ENCODE data around the gene AGBL4. TPM values are rescaled to one million over a fixed set of nuclear protein-coding genes. Genes with fewer than 3 reads are reported as not detected.
A peak's percentile ranks its signal among the peaks of the same experiment; 100 is the strongest.

AGBL4 gene
- total RNA-seq, 1 donor from 2014 or later, result 0.40 TPM

DNA sequence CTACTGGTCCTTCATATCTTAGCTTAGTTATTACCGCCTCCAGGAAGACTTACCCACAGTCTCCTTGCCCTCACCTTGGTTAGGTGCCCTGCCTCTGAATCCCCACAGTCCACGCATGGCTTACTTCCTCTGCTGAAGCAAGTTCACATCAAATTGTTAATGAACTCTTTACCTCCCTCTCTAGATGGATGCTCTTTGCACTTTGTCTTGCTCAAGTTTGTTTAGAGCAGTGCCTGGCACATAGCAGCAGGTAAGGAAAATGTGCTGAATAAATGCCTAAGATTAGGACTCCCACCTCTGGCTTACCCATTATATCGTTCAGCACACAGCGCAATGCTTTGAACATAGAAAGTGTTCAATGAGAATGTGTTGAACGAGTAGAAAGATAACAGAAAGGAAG is 1337.6 kb downstream of the AGBL4 start:
- DNase-seq (ENCODE audit: low read depth in 2 of 2), result no peak

DNA sequence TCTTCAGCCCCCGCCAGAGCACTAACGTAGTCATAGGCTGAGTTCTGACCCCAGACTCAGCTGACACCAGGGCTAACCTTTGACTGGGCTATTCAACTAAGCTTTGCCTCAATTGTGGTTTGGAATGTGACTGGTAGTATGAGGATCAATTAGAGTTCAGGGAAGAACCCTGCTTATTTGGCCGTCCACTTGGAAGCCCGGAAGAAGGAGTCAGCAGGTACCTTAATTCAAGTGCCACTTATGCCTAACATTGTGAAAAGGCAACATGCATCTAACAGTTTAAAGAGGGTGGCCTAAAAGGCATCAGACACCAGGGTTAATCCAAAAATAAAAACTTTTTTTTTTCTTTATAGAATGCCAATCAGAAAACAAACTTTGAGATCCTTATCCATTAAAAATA is 1339.4 kb downstream of the AGBL4 start:
- no peak for DNase-seq (ENCODE audit: low read depth in 2 of 2)

DNA sequence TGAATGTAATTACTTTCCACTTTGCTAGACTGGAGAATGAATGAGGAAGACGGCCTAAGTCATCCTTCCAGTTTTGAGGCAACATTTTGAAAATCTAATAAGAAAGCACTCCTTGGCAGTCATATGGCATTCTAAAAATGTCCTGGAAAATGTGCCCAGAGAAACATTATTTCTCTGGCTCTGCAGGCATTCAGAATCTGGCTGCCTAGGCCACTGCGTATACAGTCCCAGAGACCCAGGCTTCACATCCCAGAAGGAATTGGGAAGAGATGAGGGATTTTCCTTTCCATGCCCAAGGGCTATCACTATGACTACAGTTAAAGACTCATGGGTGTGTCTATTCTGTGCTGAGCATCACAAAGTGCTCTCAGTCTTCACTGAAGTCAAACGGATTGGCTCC is 1339.9 kb downstream of the AGBL4 start:
- DNase-seq (ENCODE audit: low read depth in 2 of 2), result no peak

DNA sequence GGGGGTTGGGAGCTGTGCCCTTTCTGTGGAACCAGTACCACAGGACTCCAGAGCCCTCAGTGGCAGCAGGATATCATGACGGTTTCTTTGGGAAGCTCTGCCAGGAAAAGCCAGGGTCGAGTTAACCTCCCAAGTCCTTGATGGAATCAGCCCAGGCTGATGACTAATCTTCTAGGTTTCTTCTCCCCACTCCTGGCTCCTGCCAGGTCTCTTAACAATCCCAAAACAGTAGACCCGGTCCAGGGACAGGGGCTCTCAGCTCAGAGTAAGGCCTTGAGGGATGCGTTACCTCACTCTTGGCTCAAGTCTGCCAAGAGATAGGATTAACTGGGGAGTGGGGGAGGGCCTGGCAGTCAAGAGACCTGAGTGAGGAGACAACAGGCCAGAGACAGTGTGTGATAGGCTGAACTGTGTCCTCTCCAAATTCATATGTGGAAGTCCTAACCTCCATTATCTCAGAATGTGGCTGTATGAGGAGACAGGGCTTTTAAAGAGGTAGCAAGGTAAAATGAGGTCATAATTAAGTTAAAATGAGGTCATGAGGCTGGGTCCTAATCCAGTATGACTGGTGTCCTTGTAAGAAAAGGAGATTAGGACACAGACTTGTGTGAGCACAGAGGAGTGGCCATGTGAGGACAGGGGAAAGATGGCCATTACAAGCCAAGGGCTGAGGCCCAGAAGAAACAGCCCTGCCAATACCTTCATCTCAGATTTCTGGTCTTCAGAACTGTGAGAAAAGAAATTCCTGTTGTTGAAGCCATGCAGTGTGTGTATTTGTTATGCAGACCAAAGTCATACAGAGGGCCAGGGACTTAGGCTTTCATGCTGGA is 1342.1 kb downstream of the AGBL4 start:
- no peak for DNase-seq (ENCODE audit: low read depth in 2 of 2)

DNA sequence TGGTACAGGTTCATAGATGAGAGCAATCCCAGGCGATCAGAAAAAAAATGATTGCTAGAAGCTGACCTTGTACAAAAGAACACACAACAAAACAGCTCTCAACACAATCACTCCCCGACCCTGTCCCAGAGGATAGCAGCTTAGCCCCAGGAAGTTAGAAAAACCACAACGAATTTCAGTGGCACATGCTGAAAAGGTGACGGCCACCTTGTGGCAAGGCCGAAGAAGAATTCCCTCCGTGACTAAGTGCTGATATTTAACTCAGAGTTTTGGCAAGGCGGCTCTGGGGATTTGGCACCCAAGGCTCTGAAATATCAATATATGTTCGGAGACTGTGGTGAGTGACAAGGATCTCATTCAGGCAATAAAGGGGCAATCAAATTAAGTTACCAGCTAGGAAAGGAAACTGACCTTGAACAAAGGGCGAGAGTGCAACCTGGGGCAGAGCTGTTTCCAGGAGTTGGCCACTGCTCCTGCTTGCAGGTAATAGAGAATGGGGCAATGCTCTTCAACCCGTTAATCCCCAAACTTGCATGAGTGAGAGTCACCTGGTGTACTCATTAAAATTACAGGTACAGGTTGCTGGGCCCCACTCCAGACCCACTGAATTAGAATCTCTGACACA is 1343.2 kb downstream of the AGBL4 start:
- DNase-seq (ENCODE audit: low read depth in 2 of 2), result no peak

DNA sequence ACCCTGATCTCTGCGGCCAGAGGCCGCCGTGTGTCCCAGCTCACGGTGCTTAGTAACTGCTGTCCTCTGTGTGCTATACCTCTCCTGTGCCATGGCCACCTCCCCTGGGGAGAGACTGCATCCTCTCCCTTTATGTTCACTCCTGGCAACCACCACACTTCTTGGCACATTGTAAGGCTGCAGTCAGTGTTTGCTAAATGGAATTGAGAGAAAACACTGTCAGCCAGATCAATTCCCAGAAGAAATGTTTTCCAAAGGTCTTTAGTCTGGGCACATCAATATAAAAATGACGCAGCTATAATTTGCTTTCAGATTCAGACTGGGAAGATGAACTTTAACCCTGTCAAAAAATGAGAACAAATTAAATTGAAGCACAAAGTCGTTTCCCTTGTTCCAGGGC is 1343.9 kb downstream of the AGBL4 start:
- no peak for DNase-seq (ENCODE audit: low read depth in 2 of 2)

DNA sequence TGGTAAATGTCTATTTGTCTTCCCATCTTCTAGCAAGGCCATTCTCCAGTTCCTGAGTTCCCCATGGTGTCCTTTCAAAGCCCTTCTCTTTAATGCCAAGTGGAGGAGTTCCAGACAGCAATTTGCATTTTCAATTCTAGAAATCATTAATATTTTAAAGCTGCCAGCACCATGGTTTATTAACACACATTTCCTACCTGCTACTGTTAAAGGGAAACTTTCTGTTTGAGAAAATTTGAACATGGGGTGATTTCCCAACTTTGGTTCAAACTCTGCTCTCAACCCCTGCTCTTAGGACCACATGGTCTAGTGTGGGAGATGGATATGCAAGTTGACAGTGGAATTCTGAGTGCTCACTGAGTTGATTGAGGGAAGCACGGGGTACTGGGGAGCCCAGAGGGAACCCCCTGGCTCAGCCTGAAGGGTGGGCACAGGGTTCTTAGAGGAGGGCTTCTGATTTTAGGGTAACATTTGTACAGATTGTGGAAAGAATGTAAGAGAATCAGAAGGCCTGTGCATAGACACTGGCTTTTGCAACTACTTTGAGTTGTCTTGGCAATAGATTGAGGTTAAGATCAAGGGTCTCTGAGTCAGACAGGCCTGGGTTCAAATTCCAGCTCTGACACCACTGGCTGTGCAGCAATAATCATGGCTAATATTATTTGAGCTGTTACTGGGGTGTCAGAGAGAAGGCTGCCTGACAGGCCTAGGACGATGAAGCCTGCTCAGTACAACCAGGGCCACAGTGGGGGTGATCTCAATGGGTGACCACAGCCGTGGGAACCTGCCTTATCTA is 1344.8 kb downstream of the AGBL4 start:
- DNase-seq (ENCODE audit: low read depth in 2 of 2), result no peak

DNA sequence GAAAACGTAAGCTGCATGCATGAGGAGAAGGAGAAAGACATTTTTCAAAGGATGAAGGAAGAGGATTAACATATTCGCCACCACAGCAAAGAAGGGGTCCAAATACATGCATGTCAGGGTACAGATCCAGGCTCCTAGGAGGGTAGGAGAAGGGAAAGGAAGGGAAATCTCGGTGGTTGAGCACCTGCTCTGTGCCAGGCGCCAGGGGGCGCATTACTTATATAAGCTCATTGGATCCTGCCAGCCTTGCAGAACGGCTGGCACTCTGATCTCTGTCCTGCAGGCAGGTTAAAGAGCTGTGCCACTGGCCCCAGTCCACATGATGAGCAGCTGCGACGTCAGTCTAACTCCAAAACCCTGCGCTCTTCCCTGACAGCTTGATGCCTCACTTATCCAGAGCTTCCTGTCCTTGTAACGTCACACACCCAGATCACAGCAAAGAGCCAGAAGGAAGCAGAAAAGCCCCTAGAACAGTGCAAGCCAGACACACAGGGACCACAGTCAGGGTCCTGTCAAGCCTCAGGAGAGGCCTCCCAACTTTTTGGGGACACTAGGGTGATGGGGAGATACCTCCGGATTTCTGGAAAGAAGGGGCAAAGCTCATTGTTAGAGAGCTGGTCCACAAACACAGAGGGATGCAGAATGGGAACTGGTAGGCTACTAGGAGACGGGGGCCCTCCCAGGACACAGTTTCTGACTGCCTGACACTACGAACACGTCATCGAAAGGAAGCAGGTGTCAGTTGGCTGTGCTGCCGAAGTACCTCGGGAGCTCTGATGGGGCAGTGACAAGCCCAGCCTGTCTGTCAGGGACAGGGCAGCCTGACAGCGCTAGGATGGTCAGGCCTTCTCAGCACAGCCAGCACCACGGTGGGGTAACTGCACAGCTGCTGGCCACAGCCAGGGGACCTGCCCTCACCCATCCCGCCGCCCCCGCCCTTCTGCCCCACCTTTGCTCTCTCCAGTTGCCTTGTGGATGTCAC is 1346.2 kb downstream of the AGBL4 start:
- DNase-seq (ENCODE audit: low read depth in 2 of 2), result peak; percentile 67 to 74

DNA sequence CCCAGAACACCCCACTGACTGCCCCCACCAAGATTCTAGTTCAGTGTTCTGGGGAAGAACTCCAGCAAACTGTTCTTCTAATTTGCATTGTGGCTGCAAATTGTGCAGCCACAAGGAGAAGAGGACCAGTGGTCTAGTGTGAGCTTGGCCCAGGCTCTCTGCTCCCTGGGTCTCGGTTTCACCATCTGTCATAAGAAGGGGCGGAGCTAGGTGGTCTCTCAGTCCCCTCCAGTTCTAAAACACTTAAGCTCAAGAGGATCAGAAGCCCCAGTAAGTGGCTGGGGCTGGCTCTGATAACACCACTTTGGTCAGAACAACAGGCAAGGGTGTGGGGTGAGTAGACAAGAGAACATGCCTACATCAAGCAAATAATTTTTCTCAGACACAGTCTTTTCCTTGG is 1346.9 kb downstream of the AGBL4 start:
- DNase-seq (ENCODE audit: low read depth in 2 of 2), result no peak

DNA sequence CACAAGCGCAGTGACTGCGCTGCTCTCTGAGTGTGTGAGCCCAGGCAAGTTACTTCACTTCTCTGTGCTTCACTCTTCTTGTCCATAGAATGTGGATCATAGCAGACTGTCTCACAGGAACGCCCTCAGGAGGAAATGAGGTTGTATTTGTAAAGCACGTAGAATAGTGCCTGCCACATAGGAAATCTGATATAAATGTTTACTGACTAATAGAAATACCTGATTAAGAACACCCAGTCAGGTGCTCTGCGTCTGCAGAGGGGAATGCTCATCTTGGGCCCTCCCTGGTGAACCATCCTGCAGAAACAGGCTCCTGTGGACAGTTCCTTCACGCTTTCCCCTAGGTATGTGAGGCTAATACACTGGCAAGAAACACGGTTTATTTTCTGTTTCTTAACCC is 1347.4 kb downstream of the AGBL4 start:
- no peak for DNase-seq (ENCODE audit: low read depth in 2 of 2)

DNA sequence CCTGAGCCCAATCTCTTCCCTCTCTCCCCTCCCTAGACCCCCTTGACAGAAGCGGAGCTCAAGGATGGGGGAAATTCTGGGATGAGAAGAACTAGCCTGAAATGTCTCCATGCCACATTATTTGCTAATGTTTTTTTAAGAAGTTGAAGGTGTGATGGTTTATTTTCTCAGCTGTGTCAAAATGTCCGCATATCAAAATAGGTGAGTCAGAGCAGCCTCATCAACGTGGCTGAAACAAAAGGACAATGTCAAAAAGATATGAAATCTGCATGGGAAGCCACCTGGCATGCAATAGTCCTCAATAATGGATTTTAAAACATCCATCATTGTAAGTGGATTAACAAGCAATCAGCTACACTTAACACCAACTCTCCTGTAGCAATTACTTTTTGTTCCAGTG is 1348.5 kb downstream of the AGBL4 start:
- DNase-seq (ENCODE audit: low read depth in 2 of 2), result no peak

DNA sequence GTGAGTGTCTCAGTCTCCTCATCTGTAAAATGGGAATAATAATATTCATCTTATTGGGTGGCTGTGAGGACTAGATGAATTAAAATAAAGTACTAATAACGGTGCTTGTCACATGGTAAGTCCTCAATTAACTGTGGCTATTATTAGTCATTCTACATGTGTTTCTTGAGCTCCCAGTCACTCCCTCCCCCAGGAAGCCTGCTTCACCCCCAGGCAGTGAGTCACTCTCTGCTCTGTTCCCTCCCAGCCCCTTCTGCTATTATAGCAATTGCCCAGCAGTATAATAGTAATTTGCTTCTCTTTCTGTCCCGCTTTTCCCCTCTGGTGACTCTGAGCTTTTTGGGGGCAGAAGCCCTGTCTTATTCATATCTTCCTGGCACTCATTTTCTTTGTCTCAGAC is 1349.1 kb downstream of the AGBL4 start:
- peak in 1 of 2 donors; percentile 49 for DNase-seq (ENCODE audit: low read depth in 2 of 2)

DNA sequence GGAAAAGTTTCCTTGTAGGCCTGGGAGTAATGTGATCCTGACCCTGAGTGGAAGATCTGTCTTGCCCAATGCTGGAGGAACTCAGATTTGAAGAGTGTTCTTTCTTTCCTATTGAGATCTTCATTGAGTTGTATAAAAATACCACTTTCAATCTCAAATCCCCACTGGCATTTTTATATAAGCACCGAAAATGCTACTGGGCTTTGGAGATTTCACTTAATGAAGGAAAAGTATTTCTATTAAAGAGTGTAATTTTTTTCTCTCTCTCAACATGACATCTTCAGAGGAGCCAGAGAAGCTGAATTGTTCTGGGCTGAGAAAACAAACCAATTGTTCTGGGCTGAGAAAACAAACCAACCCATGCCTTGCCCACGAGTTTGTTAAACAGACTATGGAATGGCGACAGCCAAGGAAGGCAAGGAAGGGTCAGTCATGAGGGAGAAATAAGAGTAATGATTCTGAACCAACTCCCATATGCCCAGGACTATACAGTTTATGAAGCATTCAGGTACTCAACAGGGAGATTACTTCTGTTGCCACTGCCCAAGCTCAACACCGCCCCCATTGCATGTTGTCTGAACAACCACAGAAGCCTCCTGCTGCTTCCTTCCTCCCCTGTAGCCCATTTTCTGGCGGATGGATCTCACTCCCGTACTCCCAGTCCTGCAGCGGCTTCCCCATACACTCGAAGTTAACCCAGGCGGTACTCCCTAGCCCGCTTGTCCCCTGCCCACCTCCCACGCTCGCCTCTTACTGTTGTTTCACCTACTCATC is 1350.2 kb downstream of the AGBL4 start:
- DNase-seq (ENCODE audit: low read depth in 2 of 2), result no peak

DNA sequence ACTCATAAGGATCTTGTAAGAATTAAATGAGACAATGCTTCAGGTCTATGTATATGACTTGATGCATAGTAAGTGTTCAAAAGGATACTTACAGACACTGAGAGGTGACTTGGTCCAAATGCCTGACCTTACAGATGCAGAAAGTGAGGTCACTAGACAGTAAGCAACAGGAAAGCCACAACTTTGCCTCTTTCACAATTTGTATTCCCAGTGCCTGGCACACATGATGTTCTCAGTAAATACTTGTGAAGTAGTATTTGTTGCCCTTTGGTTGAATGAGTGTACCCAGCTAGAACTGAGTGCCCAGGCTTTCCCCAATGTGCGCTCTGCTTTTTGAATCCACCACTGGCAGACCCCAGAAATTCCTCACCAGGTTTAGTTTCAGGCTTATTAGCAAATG is 1352.2 kb downstream of the AGBL4 start:
- DNase-seq (ENCODE audit: low read depth in 2 of 2), result no peak

DNA sequence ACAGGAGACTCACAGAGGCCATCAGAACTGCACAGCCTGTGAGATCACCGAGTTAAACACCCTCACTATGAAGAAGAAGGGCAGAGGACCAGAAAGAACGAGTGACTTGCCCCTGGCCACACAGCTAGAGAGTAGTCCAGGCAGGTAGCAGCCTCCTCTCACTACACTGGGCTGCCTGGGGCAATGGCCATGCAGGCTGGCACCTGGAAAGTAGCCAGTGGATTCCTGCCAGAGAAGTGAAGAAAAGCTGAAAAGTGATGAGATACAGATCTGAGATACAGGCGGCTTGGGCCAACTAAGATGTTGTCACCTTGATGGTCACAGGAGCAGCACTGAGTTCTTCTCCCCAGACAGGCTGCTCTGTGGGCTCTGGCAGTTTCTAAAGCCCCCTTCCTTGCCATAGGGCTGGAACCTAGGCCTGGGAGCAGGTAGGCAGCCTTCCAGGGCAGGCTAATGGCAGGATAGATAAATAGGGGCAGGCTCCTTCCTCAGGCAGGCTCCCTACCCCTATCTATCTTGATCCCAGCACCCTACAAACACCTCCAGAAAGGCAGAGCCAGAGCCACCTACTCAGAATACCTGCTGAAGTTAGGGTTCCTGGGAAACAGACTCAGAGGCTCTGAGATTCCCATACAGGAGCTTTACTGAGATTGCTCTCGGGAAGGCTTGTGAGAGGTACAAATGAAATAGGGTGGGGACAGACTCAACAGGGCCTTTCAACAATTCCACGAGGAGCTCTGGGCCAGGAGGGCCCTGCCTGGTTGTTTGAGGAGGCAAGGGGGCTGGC is 1353.3 kb downstream of the AGBL4 start:
- DNase-seq (ENCODE audit: low read depth in 2 of 2), result no peak

DNA sequence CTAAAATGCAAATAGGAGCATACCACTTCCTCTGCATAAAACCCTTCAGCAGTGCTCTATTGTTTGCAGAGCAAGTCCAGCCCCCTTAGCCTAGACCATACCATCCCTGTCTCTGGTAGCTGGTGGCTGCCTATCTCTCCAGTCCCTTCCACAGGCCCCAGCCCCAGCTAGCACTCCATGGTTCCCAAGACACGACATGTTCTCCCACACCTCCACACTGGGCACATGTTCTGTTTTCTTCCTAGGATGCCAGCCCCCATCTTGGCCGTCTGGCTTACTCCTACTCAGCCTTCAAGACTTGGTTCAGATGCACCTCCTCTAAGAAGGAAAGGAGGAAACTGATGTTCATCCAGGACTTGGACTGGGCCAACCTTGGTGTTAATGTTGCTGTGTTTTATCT is 1355.4 kb downstream of the AGBL4 start:
- no peak for DNase-seq (ENCODE audit: low read depth in 2 of 2)

DNA sequence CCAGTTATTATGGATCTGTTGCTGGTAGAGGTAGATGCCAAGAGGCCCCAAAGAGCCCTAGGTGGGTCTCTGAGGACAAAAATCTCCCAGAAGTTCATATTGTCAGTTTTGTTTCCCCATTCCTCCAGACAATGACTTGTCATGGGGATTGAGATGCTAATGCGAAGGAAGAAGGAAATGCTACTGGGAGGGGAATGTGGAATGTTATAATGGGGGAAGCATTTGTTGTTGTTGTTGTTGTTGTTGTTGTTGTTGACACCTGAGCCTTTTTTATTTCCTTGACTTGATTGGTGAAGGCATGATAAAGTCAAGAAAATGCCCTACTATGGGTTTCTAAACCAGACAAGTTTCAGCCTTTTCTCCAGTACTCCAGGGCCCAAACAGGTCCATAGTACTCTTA is 1356.0 kb downstream of the AGBL4 start:
- no peak for DNase-seq (ENCODE audit: low read depth in 2 of 2)

DNA sequence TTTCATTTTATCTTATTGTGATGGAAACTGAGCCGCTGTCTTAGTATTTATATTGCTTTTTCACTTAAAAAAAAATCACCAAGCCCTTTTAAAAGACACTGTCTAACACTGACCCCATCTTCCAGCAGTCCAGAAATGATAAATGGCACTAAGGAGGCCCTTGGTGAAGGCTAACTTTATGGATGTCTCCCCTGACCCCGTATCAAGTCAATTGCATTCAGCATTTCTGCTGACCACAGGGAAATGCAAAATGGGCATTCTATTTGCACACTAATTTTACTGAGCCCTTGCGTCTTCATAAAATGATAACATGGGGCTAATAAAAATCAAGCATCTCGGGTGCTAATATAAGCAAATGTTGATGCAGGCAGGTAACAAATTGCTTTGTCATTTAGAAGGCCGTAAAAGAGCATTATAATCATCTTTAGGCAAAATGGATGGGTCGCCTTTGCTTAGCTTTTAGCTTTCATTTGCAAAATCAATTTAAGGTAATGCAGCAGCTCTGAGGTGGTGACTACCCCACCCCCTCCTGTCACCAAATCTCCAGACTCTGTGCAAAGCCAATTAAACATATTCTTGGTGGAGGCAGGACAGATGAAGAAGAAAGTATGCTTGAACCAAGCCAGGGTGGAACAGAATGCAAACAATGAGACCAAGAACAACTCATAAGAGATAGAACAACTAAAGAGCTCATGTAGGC is 1357.9 kb downstream of the AGBL4 start:
- DNase-seq (ENCODE audit: low read depth in 2 of 2), result no peak
